GM12874 (cell line): ENCODE results near the gene SLC34A1.

Source experiments
- CTCF ChIP-seq: IDR thresholded peaks from 2 replicates; pipeline ENCODE4 v1.5.1; 2011; ENCODE audit warnings: low read depth, mild to moderate bottlenecking, control low read depth, low read length, moderate library complexity; ENCODE audit not compliant: insufficient read depth

The SLC34A1 gene

DNA sequence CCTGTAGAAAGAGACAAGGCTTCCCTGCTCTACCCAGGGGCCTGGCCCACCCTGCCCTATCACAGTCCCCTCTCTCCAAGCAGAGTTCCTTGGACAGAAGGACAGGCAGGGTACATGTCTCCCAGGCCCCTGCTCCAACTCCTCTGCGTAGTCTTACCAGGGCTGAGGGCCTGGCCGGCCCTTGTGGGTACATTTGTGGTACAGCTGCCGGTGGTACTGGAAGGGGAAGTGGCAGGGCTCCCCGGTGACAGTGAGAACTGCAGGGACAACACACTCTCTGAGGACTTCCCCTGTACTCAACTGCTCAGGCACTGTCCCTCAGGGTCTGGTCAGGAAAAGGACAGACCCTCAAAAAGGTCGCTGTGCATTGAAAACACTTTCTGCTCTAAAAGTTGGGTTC lies 21.6 kb downstream of the SLC34A1 start:
- TF ChIP-seq CTCF, result no peak

- no peak for TF ChIP-seq CTCF
Measured at GRCh38 chr5:177409043-177409801, 25.0 kb downstream of the SLC34A1 start, which contains the start of gene F12. F12 (minus strand) TSS chr5:177409564; CDS start chr5:177409527, 37 bp downstream.

DNA sequence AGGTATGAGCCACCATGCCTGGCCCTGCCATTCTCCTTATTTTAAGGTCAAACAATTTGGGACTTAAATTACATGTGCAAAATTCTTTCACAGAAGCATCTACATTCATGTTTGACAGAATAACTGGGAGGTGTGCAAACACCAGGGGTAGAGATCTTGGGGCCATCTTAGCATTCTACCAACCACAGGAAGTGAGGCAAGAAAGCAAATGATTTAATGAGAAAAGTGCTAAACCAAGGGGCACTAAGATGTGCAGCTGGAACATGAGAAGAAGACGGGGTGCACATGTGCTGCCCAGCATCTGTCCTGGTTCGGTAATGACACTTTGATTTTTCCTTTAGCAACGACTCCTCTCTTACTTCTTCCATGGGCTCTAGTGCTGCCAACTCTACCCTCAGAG lies 26.3 kb downstream of the SLC34A1 start:
- no peak for TF ChIP-seq CTCF

GRCh38 chr5:177412603-177413233 lies 28.5 kb downstream of the SLC34A1 start:
- no peak for TF ChIP-seq CTCF

DNA sequence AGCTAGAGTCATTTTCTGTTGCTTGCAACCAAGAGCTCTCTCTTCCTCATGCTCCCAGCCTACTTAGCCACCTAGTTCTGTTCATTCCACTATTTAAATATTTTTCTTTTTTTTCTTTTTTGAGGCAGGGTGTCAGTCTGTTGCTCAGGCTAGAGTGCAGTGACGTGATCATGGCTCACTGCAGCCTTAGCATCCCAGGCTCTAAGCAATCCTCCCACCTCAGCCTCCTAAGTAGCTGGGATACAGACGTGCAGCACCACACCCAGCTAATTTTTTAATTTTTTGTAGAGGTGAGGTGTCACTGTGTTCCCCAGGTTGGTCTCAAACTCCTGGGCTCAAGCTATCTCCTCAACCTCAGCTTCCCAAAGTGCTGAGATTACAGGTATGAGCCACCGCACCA lies 30.2 kb downstream of the SLC34A1 start:
- no peak for TF ChIP-seq CTCF

GRCh38 chr5:177419046-177419445 lies 34.8 kb downstream of the SLC34A1 start:
- no peak for TF ChIP-seq CTCF

GRCh38 chr5:177421062-177421798 lies 37.0 kb downstream of the SLC34A1 start:
- no peak for TF ChIP-seq CTCF
